HCT116 (cell line): ENCODE measurements around the gene PDE4D. TPM values are rescaled to one million over a fixed set of nuclear protein-coding genes. Genes with fewer than 3 reads are reported as not detected.

Experiments
- ATAC-seq: fragments of 200-7000 bp; cut with Tn5 transposase; 2 replicates; pipeline ENCODE4 v1.9.1; 2020; ENCODE audit warnings: mild to moderate bottlenecking, moderate library complexity
- BruUV-seq: library from RNA; stranded (reverse); fragments of 400-500 nt; replicated peaks from 2 replicates; lab custom pipeline; 2021; lab: Mats Ljungman, UMichigan
- CTCF ChIA-PET: fragments of 300-600 bp; sonication (Branson Sonifier 250); formaldehyde crosslinking; loops from one replicate; lab custom pipeline; 2021; ENCODE audit warnings: antibody characterized with exemption; lab: Charles Lee
- POLR2A ChIA-PET: fragments of 300-600, 350-600 bp; sonication (Branson Sonifier 250); formaldehyde crosslinking; loops from one replicate; lab custom pipeline; 2021; ENCODE audit warnings: antibody characterized with exemption; lab: Charles Lee
- RAD21 ChIA-PET, 2 experiments: fragments of 300-600 bp; sonication (Branson Sonifier 250); formaldehyde crosslinking; loops; one replicate each; lab custom pipeline; 2023; ENCODE audit warnings: low total read pairs in 2 of 2; ENCODE audit not compliant: uncharacterized antibody in 2 of 2, unreplicated experiment in 2 of 2, low non-redundant PET in 1 of 2; lab: Charles Lee
- DNase-seq: peaks from one replicate; pipeline ENCODE4 v3.0.0-alpha.2; 2010; ENCODE audit warnings: low read depth, low spot score
- H2AFZ ChIP-seq: fragments of 200-600 bp; shearing (Covaris generic), sonication (generic); 2 replicates; pipeline ENCODE4 v1.6.1; 2017; ENCODE audit warnings: low read depth, mixed run types, mixed read lengths, antibody characterized with exemption, low read length; ENCODE audit not compliant: poor library complexity, severe bottlenecking
- H3K27ac ChIP-seq: 2 replicates; pipeline ENCODE4 v1.5.1; 2012; ENCODE audit warnings: low read depth, low read length
- H3K27me3 ChIP-seq: fragments of 200-600 bp; sonication (generic); 2 replicates; pipeline ENCODE4 v1.6.1; 2016; ENCODE audit warnings: mixed run types, low read length, mixed read lengths; ENCODE audit not compliant: insufficient read depth
- H3K36me3 ChIP-seq, 2 experiments: fragments of 200-500 bp in 1 of 2; fragments of 200-600 bp in 1 of 2; sonication (Bioruptor generic) in 1 of 2; sonication (generic) in 1 of 2; 2 replicates each; pipeline versions ENCODE4 v1.5.1 to v1.6.1; 2014 to 2016; ENCODE audit warnings: low read length in 2 of 2, inconsistent platforms in 1 of 2, mixed read lengths in 1 of 2, mixed run types in 1 of 2; ENCODE audit not compliant: insufficient read depth in 2 of 2, control insufficient read depth in 1 of 2
- H3K4me1 ChIP-seq, 2 experiments: fragments of 200-600 bp in 1 of 2; sonication (generic) in 1 of 2; 2 replicates each; pipeline versions ENCODE4 v1.5.1 to v1.6.1; 2012 to 2017; ENCODE audit warnings: low read length in 2 of 2, inconsistent platforms in 1 of 2, mild to moderate bottlenecking in 1 of 2, mixed read lengths in 1 of 2, mixed run types in 1 of 2, moderate library complexity in 1 of 2; ENCODE audit not compliant: insufficient read depth in 2 of 2, control insufficient read depth in 1 of 2
- H3K4me2 ChIP-seq: fragments of 200-600 bp; sonication (generic); 2 replicates; pipeline ENCODE4 v1.6.1; 2017; ENCODE audit warnings: mixed run types, low read length, mixed read lengths
- H3K4me3 ChIP-seq, 2 experiments: fragments of 200-600 bp in 1 of 2; sonication (generic) in 1 of 2; replicated peaks in 1 of 2; 2 replicates each; pipeline ENCODE4 v1.5.1; 2011 to 2016; ENCODE audit warnings: low read length in 2 of 2, control low read depth in 1 of 2, low read depth in 1 of 2, mild to moderate bottlenecking in 1 of 2, mixed read lengths in 1 of 2, mixed run types in 1 of 2
- H3K79me2 ChIP-seq: fragments of 200-600 bp; sonication (generic); 2 replicates; pipeline ENCODE4 v1.6.1; 2017; ENCODE audit warnings: mild to moderate bottlenecking, mixed run types, low read length, moderate library complexity, mixed read lengths; ENCODE audit not compliant: insufficient read depth
- H3K9ac ChIP-seq: fragments of 200-600 bp; sonication (generic); 2 replicates; pipeline ENCODE4 v1.6.1; 2016; ENCODE audit warnings: low read length, mixed read lengths
- H3K9me2 ChIP-seq: fragments of 200-600 bp; sonication (generic), shearing (Covaris generic); 2 replicates; pipeline ENCODE4 v1.6.1; 2017; ENCODE audit warnings: mixed run types, mild to moderate bottlenecking, moderate library complexity; ENCODE audit not compliant: insufficient read depth
- H3K9me3 ChIP-seq, 2 experiments: fragments of 200-500 bp in 1 of 2; fragments of 200-600 bp in 1 of 2; sonication (Bioruptor generic) in 1 of 2; sonication (generic) in 1 of 2; 2 replicates each; pipeline ENCODE4 v1.6.1; 2014 to 2017; ENCODE audit warnings: low read length in 2 of 2, mixed read lengths in 2 of 2, inconsistent platforms in 1 of 2, low read depth in 1 of 2, mild to moderate bottlenecking in 1 of 2, mixed run types in 1 of 2, moderate library complexity in 1 of 2; ENCODE audit not compliant: control insufficient read depth in 1 of 2, insufficient read depth in 1 of 2
- H4K20me1 ChIP-seq: fragments of 200-600 bp; sonication (generic), shearing (Covaris generic); 2 replicates; pipeline ENCODE4 v1.6.1; 2017; ENCODE audit warnings: mixed run types, mild to moderate bottlenecking, moderate library complexity; ENCODE audit not compliant: insufficient read depth
- CBX3 ChIP-seq: IDR thresholded peaks from 2 replicates; pipeline ENCODE4 v1.6.1; 2012; ENCODE audit warnings: low read depth
- CEBPB ChIP-seq: IDR thresholded peaks from 2 replicates; pipeline ENCODE4 v1.6.1; 2012; ENCODE audit warnings: low read depth
- EGR1 ChIP-seq: IDR thresholded peaks from 2 replicates; pipeline ENCODE4 v1.6.1; 2012; ENCODE audit warnings: low read depth
- ELF1 ChIP-seq: IDR thresholded peaks from 2 replicates; pipeline ENCODE4 v1.6.1; 2012; ENCODE audit warnings: low read depth, borderline replicate concordance
- EZH2phosphoT487 ChIP-seq: fragments of 200-600 bp; IDR thresholded peaks from 2 replicates; pipeline ENCODE4 v1.6.1; 2018; ENCODE audit warnings: antibody characterized with exemption, borderline replicate concordance
- FOSL1 ChIP-seq: IDR thresholded peaks from 2 replicates; pipeline ENCODE4 v1.6.1; 2012; ENCODE audit warnings: low read depth
- JUND ChIP-seq: IDR thresholded peaks from 2 replicates; pipeline ENCODE4 v1.6.1; 2012
- POLR2A ChIP-seq: IDR thresholded peaks from 2 replicates; pipeline ENCODE4 v1.7.0; 2011; ENCODE audit warnings: borderline replicate concordance; ENCODE audit not compliant: insufficient read depth, insufficient read length; ENCODE audit errors: extremely low read depth
- POLR2AphosphoS5 ChIP-seq: IDR thresholded peaks from 2 replicates; pipeline ENCODE4 v1.6.1; 2011; ENCODE audit warnings: mild to moderate bottlenecking, low read depth, low read length, moderate library complexity
- RAD21 ChIP-seq: IDR thresholded peaks from 2 replicates; pipeline ENCODE4 v1.6.1; 2012; ENCODE audit warnings: low read depth, mild to moderate bottlenecking
- SIN3A ChIP-seq: IDR thresholded peaks from 2 replicates; pipeline ENCODE4 v1.6.1; 2012; ENCODE audit warnings: low read depth
- SP1 ChIP-seq: IDR thresholded peaks from 2 replicates; pipeline ENCODE4 v1.6.1; 2012; ENCODE audit warnings: low read depth
- SRF ChIP-seq: IDR thresholded peaks from 2 replicates; pipeline ENCODE4 v1.6.1; 2012; ENCODE audit warnings: low read depth
- TCF7L2 ChIP-seq: IDR thresholded peaks from 2 replicates; pipeline ENCODE4 v1.7.0; 2011; ENCODE audit warnings: borderline replicate concordance, inconsistent platforms; ENCODE audit not compliant: insufficient read depth, insufficient read length; ENCODE audit errors: extremely low read depth
- ZFX ChIP-seq: fragments of 450-650 bp; IDR thresholded peaks from 2 replicates; pipeline ENCODE4 v1.6.1; 2017
- ZNF274 ChIP-seq: fragments of 200-500 bp; sonication (Bioruptor generic); IDR thresholded peaks from 2 replicates; pipeline ENCODE4 v1.6.1; 2014; ENCODE audit warnings: mild to moderate bottlenecking, low read depth, low read length, inconsistent platforms
- intact Hi-C: fragments of 100-400 bp; cut with micrococcal nuclease; formaldehyde crosslinking; loops from 2 replicates; pipeline ENCODE4 v1.10.0; 2022
- total RNA-seq: library from RNA; stranded (reverse); gene quantifications from one replicate; pipeline ENCODE4 v1.2.1, GENCODE V29; 2021; ENCODE audit not compliant: unreplicated experiment
- TF ChIP-seq, protein P1 (sequence below): IDR thresholded peaks from 2 replicates; pipeline ENCODE4 v1.6.1; 2012; ENCODE audit warnings: low read depth
- TF ChIP-seq, protein P2 (sequence below): IDR thresholded peaks from 2 replicates; pipeline ENCODE4 v1.6.1; 2012
- TF ChIP-seq, protein P3 (sequence below): IDR thresholded peaks from 2 replicates; pipeline ENCODE4 v1.6.1; 2012

PDE4D gene
- total RNA-seq, 1 experiment from 2014 or later = 1.1 TPM

DNA sequence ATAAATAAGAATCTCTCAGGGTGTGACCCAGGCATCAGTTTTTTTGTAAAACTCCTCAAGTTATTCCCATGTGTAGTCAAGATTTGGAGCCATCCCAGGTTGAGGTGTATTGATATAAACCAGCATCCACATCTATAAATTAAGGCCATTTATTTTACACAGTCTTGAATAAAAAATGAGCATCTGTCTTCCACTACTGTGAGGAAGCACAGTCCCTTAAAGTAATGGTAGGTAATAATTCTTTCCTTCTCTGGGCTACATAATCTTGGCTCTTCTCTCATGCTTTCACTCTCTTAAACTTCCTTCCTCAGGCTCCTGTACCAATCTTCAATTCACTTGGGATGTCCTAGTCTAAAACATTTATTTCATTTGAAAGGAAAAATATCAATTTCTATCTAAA, 110.3 kb downstream of the PDE4D start:
- H3K9ac ChIP-seq = no peak overlapping the region
- intact Hi-C loops = no loop called here
- no TSS peak for BruUV-seq
- no peaks in the 10 kb centered on the region for H3K9me3 ChIP-seq
- RAD21 ChIA-PET = no interaction called here
- no peaks in the 10 kb centered on the region for H3K4me1 ChIP-seq
- H3K36me3 ChIP-seq = no peaks in the 10 kb centered on the region
- H3K27ac ChIP-seq = no peak overlapping the region
- no peak overlapping the region for H3K4me2 ChIP-seq
- TF ChIP-seq POLR2AphosphoS5 (no peak), JUND (no peak), CEBPB (no peak), ZFX (no peak), RAD21 (no peak), EZH2phosphoT487 (no peak), ELF1 (no peak), SP1 (no peak), SRF (no peak), EGR1 (no peak), FOSL1 (no peak), CBX3 (no peak), SIN3A (no peak), TCF7L2 (no peak), ZNF274 (no peak), POLR2A (no peak)
- TF ChIP-seq, protein P1, sequence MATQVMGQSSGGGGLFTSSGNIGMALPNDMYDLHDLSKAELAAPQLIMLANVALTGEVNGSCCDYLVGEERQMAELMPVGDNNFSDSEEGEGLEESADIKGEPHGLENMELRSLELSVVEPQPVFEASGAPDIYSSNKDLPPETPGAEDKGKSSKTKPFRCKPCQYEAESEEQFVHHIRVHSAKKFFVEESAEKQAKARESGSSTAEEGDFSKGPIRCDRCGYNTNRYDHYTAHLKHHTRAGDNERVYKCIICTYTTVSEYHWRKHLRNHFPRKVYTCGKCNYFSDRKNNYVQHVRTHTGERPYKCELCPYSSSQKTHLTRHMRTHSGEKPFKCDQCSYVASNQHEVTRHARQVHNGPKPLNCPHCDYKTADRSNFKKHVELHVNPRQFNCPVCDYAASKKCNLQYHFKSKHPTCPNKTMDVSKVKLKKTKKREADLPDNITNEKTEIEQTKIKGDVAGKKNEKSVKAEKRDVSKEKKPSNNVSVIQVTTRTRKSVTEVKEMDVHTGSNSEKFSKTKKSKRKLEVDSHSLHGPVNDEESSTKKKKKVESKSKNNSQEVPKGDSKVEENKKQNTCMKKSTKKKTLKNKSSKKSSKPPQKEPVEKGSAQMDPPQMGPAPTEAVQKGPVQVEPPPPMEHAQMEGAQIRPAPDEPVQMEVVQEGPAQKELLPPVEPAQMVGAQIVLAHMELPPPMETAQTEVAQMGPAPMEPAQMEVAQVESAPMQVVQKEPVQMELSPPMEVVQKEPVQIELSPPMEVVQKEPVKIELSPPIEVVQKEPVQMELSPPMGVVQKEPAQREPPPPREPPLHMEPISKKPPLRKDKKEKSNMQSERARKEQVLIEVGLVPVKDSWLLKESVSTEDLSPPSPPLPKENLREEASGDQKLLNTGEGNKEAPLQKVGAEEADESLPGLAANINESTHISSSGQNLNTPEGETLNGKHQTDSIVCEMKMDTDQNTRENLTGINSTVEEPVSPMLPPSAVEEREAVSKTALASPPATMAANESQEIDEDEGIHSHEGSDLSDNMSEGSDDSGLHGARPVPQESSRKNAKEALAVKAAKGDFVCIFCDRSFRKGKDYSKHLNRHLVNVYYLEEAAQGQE = no peak
- TF ChIP-seq, protein P2, sequence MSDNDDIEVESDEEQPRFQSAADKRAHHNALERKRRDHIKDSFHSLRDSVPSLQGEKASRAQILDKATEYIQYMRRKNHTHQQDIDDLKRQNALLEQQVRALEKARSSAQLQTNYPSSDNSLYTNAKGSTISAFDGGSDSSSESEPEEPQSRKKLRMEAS = no peak
- TF ChIP-seq, protein P3, sequence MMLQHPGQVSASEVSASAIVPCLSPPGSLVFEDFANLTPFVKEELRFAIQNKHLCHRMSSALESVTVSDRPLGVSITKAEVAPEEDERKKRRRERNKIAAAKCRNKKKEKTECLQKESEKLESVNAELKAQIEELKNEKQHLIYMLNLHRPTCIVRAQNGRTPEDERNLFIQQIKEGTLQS = no peak
- no peaks in the 10 kb centered on the region for H3K79me2 ChIP-seq
- CTCF ChIA-PET = no interaction called here
- H3K9me2 ChIP-seq = no peaks in the 10 kb centered on the region
- H3K27me3 ChIP-seq = peaks cover 4% of the 10 kb centered on the region; the same call in 1 of the 2 replicates
- ATAC-seq (no peak), DNase-seq (no peak)
- H4K20me1 ChIP-seq = no peaks in the 10 kb centered on the region
- H3K4me3 ChIP-seq = no peak overlapping the region
- H2AFZ ChIP-seq = no peak overlapping the region
- POLR2A ChIA-PET = no interaction called here
